Adipocyte (in vitro differentiated cells): ENCODE results near the gene GFM1.

Experiments used
- DNase-seq: peaks from one replicate; pipeline ENCODE4 v3.0.0-alpha.2; 2015; ENCODE audit warnings: low read depth
- H3K27me3 ChIP-seq: replicated peaks from 2 replicates; pipeline ENCODE4 v1.7.0; 2013; ENCODE audit warnings: mild to moderate bottlenecking, low read length, moderate library complexity; ENCODE audit not compliant: control insufficient read depth, insufficient read depth
- H3K36me3 ChIP-seq: 2 replicates; pipeline ENCODE4 v1.7.0; 2013; ENCODE audit warnings: low read length, mild to moderate bottlenecking, moderate library complexity; ENCODE audit not compliant: control insufficient read depth, insufficient read depth, severe bottlenecking
- H3K4me1 ChIP-seq: 2 replicates; pipeline ENCODE4 v1.7.0; 2013; ENCODE audit warnings: mild to moderate bottlenecking, low read length, moderate library complexity; ENCODE audit not compliant: control insufficient read depth, insufficient read depth
- H3K4me3 ChIP-seq: 2 replicates; pipeline ENCODE4 v1.7.0; 2013; ENCODE audit warnings: mild to moderate bottlenecking, low read length, moderate library complexity
- H3K9ac ChIP-seq: 2 replicates; pipeline ENCODE4 v1.7.0; 2013; ENCODE audit warnings: mild to moderate bottlenecking, low read length, moderate library complexity
- H3K9me3 ChIP-seq: 2 replicates; pipeline ENCODE4 v1.7.0; 2013; ENCODE audit warnings: mild to moderate bottlenecking, low read length, moderate library complexity; ENCODE audit not compliant: control insufficient read depth

Gene GFM1

GRCh38 chr3:158652463-158652862 is 8.1 kb downstream of the GFM1 start:
- no peak overlapping the region for H3K4me3 ChIP-seq
- H3K4me1 ChIP-seq, result no peaks in the 10 kb centered on the region
- H3K9me3 ChIP-seq, result no peaks in the 10 kb centered on the region
- peaks cover 87% of the 10 kb centered on the region for H3K36me3 ChIP-seq
- no peaks in the 10 kb centered on the region for H3K27me3 ChIP-seq
- no peak for DNase-seq
- no peak overlapping the region for H3K9ac ChIP-seq

- no peak overlapping the region for H3K4me3 ChIP-seq
- H3K27me3 ChIP-seq, result no peaks in the 10 kb centered on the region
- H3K36me3 ChIP-seq, result peaks cover 87% of the 10 kb centered on the region
- H3K9ac ChIP-seq, result no peak overlapping the region
- DNase-seq, result no peak
- H3K9me3 ChIP-seq, result no peaks in the 10 kb centered on the region
- H3K4me1 ChIP-seq, result no peaks in the 10 kb centered on the region
Measured at GRCh38 chr3:158658889-158659288, 14.6 kb downstream of the GFM1 start.

- Histone ChIP-seq H3K36me3 (peaks cover 87% of the 10 kb centered on the region), H3K9me3 (no peaks in the 10 kb centered on the region), H3K9ac (no peak overlapping the region), H3K4me1 (no peaks in the 10 kb centered on the region), H3K4me3 (no peak overlapping the region), H3K27me3 (no peaks in the 10 kb centered on the region)
- DNase-seq, result peak; percentile 90
Measured at GRCh38 chr3:158659454-158660237, 15.3 kb downstream of the GFM1 start.

- Histone ChIP-seq H3K36me3 (peaks cover 88% of the 10 kb centered on the region), H3K9ac (no peak overlapping the region), H3K27me3 (no peaks in the 10 kb centered on the region), H3K9me3 (no peaks in the 10 kb centered on the region), H3K4me3 (no peak overlapping the region), H3K4me1 (no peaks in the 10 kb centered on the region)
- DNase-seq, result no peak
Measured at GRCh38 chr3:158660711-158661110, 16.4 kb downstream of the GFM1 start.

GRCh38 chr3:158663246-158663645 is 18.9 kb downstream of the GFM1 start:
- peaks cover 93% of the 10 kb centered on the region for H3K36me3 ChIP-seq
- no peaks in the 10 kb centered on the region for H3K27me3 ChIP-seq
- no peak overlapping the region for H3K9ac ChIP-seq
- H3K4me1 ChIP-seq, result peaks cover 1% of the 10 kb centered on the region
- H3K4me3 ChIP-seq, result no peak overlapping the region
- no peaks in the 10 kb centered on the region for H3K9me3 ChIP-seq
- DNase-seq, result no peak

GRCh38 chr3:158663832-158664231 is 19.5 kb downstream of the GFM1 start:
- no peak for DNase-seq
- Histone ChIP-seq H3K27me3 (no peaks in the 10 kb centered on the region), H3K36me3 (peaks cover 93% of the 10 kb centered on the region), H3K4me3 (no peak overlapping the region), H3K4me1 (peaks cover 7% of the 10 kb centered on the region), H3K9me3 (no peaks in the 10 kb centered on the region), H3K9ac (no peak overlapping the region)

GRCh38 chr3:158666416-158666815 is 22.1 kb downstream of the GFM1 start:
- H3K9me3 ChIP-seq, result no peaks in the 10 kb centered on the region
- H3K27me3 ChIP-seq, result no peaks in the 10 kb centered on the region
- DNase-seq, result no peak
- peaks cover 90% of the 10 kb centered on the region for H3K36me3 ChIP-seq
- no peak overlapping the region for H3K4me3 ChIP-seq
- peaks cover 9% of the 10 kb centered on the region for H3K4me1 ChIP-seq
- H3K9ac ChIP-seq, result no peak overlapping the region

- Histone ChIP-seq H3K9ac (no peak overlapping the region), H3K36me3 (peaks cover 69% of the 10 kb centered on the region), H3K27me3 (no peaks in the 10 kb centered on the region), H3K4me3 (no peak overlapping the region), H3K4me1 (peaks cover 21% of the 10 kb centered on the region), H3K9me3 (no peaks in the 10 kb centered on the region)
- peak; percentile 54 for DNase-seq
Measured at GRCh38 chr3:158668506-158668905, 24.2 kb downstream of the GFM1 start.

- no peaks in the 10 kb centered on the region for H3K27me3 ChIP-seq
- no peaks in the 10 kb centered on the region for H3K9me3 ChIP-seq
- peak overlapping the region; percentile 84 for H3K4me3 ChIP-seq
- peak; percentile 13 for DNase-seq
- peaks cover 21% of the 10 kb centered on the region for H3K4me1 ChIP-seq
- peaks cover 36% of the 10 kb centered on the region for H3K36me3 ChIP-seq
- peak overlapping the region; percentile 79 for H3K9ac ChIP-seq
Measured at GRCh38 chr3:158671821-158672214, 27.5 kb downstream of the GFM1 start.

GRCh38 chr3:158672215-158673176 is 28.2 kb downstream of the GFM1 start, which contains the start of gene LXN:
Gene LXN, minus strand, starts transcription at chr3:158672648. Its CDS starts 170 bp downstream, at chr3:158672478.
- peak; percentile 81 for DNase-seq
- Histone ChIP-seq H3K9me3 (no peaks in the 10 kb centered on the region), H3K4me1 (peaks cover 21% of the 10 kb centered on the region), H3K27me3 (no peaks in the 10 kb centered on the region), H3K4me3 (peak within 1 kb of the TSS; percentile 84), H3K36me3 (peaks cover 34% of the 10 kb centered on the region), H3K9ac (peak within 1 kb of the TSS; percentile 79)

GRCh38 chr3:158678687-158679086 is 34.4 kb downstream of the GFM1 start:
- Histone ChIP-seq H3K4me1 (peaks cover 4% of the 10 kb centered on the region), H3K27me3 (no peaks in the 10 kb centered on the region), H3K9ac (no peak overlapping the region), H3K4me3 (no peak overlapping the region), H3K9me3 (no peaks in the 10 kb centered on the region), H3K36me3 (peaks cover 30% of the 10 kb centered on the region)
- DNase-seq, result no peak
